ENCODE measurements around the gene ITGA5.

- TF ChIP-seq ZNF12 (CRISPR knock-in tag; IDR thresholded peaks at IDR 0.05) (no peak), ZFY (CRISPR knock-in tag; IDR thresholded peaks at IDR 0.05) (no peak), ZNF337 (CRISPR knock-in tag; IDR thresholded peaks at IDR 0.05; ENCODE audit: borderline replicate concordance, low read depth) (no peak), NKX3-1 (CRISPR knock-in tag; IDR thresholded peaks at IDR 0.05) (no peak), U2AF2 (IDR thresholded peaks at IDR 0.05; ENCODE audit: low read depth, low read length) (no peak), GLMP (CRISPR knock-in tag; IDR thresholded peaks at IDR 0.05; ENCODE audit: borderline replicate concordance) (no peak), SIN3A (IDR thresholded peaks at IDR 0.05; ENCODE audit: borderline replicate concordance, low read depth, low read length) (no peak), SIX1 (CRISPR knock-in tag; IDR thresholded peaks at IDR 0.05; ENCODE audit: borderline replicate concordance) (no peak), NR3C1 (CRISPR knock-in tag; IDR thresholded peaks at IDR 0.05) (no peak), PRDM15 (CRISPR knock-in tag; IDR thresholded peaks at IDR 0.05) (no peak), HMGXB4 (CRISPR knock-in tag; IDR thresholded peaks at IDR 0.05; ENCODE audit: borderline replicate concordance in 1 of 2, low read depth in 1 of 2) (no peak), RAD21 (CRISPR knock-in tag; IDR thresholded peaks at IDR 0.05) (no peak)
- TF ChIP-seq, protein P1, sequence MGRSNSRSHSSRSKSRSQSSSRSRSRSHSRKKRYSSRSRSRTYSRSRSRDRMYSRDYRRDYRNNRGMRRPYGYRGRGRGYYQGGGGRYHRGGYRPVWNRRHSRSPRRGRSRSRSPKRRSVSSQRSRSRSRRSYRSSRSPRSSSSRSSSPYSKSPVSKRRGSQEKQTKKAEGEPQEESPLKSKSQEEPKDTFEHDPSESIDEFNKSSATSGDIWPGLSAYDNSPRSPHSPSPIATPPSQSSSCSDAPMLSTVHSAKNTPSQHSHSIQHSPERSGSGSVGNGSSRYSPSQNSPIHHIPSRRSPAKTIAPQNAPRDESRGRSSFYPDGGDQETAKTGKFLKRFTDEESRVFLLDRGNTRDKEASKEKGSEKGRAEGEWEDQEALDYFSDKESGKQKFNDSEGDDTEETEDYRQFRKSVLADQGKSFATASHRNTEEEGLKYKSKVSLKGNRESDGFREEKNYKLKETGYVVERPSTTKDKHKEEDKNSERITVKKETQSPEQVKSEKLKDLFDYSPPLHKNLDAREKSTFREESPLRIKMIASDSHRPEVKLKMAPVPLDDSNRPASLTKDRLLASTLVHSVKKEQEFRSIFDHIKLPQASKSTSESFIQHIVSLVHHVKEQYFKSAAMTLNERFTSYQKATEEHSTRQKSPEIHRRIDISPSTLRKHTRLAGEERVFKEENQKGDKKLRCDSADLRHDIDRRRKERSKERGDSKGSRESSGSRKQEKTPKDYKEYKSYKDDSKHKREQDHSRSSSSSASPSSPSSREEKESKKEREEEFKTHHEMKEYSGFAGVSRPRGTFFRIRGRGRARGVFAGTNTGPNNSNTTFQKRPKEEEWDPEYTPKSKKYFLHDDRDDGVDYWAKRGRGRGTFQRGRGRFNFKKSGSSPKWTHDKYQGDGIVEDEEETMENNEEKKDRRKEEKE (IDR thresholded peaks at IDR 0.05), result no peak
- TF ChIP-seq, protein P2, sequence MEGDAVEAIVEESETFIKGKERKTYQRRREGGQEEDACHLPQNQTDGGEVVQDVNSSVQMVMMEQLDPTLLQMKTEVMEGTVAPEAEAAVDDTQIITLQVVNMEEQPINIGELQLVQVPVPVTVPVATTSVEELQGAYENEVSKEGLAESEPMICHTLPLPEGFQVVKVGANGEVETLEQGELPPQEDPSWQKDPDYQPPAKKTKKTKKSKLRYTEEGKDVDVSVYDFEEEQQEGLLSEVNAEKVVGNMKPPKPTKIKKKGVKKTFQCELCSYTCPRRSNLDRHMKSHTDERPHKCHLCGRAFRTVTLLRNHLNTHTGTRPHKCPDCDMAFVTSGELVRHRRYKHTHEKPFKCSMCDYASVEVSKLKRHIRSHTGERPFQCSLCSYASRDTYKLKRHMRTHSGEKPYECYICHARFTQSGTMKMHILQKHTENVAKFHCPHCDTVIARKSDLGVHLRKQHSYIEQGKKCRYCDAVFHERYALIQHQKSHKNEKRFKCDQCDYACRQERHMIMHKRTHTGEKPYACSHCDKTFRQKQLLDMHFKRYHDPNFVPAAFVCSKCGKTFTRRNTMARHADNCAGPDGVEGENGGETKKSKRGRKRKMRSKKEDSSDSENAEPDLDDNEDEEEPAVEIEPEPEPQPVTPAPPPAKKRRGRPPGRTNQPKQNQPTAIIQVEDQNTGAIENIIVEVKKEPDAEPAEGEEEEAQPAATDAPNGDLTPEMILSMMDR (CRISPR knock-in tag; IDR thresholded peaks at IDR 0.05), result no peak
Observed at GRCh38 chr12:54349036-54349435, 70.0 kb downstream of the ITGA5 start.
